Right renal pelvis (tissue), 4 donors: ENCODE measurements around the gene CCDC91. TPM values are rescaled to one million over a fixed set of nuclear protein-coding genes. Genes with fewer than 3 reads are reported as not detected.

Experiments used
- DNase-seq, 4 donors: peaks; one replicate each; pipeline ENCODE4 v3.0.0-alpha.2; 2013; ENCODE audit warnings: low read depth in 4 of 4, low spot score in 3 of 4, missing footprints in 1 of 4
- polyA plus RNA-seq, 4 donors: library from polyadenylated mRNA; unstranded; fragments of 120-200 nt; gene quantifications; one replicate each; pipeline ENCODE4 v1.2.1, GENCODE V29; 2013; ENCODE audit not compliant: insufficient read length in 4 of 4

The CCDC91 gene
- polyA plus RNA-seq, 4 donors, result 27.4 to 32.8 (median 31.2) TPM

DNA sequence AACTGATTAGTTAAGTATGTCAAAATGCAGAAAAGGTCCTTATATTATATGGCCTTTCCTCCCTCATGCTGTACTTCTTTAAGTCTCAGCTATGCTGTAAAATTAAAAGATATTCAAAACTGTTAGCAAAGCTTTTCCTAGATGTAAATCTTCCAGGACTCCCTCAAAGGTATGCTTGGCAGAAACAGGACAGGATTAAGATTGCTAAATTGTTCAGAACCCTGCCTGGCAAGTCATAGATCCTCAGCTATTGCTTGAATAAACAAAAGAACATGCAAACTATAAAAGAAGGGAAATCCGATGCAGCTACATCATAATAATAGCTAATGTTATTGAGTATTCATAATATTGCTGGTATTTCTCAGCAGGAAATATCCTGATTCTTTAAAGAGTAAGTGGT lies 322.6 kb downstream of the CCDC91 start:
- DNase-seq, result no peak

DNA sequence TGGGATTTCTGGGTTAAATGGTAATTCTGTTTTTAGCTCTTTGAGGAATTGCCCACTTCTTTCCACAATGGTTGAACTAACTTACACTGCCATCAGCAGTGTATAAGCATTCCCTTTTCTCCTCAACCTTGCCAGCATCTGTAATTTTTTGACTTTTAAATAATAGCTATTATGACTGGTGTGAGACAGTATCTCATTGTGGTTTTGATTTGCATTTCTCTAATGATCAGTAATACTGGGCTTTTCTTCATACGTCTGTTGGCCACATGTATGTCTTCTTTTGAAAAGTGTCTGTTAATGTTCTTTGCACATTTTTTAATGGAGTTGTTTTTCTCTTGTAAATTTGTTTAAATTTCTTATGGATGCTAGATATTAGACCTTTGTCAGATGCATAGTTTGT lies 323.7 kb downstream of the CCDC91 start:
- no peak for DNase-seq

DNA sequence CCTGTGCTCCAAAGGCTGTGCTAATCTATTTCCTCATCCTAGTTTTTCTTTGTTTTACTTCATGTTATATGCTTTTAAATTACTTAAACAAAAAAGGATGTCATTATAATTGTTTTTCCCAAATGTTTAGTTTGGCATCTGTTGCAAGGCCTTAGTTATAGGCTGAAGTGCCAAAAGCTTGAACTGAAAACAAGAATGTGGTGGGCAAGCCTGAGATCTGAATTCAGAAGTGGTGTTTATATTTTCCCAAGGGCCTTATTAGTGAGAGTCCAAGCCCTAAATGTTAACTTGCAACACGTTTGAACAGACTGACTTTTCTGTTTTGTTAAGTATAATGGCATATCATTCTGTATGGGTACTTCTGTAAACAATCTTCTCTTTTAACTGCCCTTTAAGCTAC lies 326.8 kb downstream of the CCDC91 start:
- DNase-seq, result no peak

DNA sequence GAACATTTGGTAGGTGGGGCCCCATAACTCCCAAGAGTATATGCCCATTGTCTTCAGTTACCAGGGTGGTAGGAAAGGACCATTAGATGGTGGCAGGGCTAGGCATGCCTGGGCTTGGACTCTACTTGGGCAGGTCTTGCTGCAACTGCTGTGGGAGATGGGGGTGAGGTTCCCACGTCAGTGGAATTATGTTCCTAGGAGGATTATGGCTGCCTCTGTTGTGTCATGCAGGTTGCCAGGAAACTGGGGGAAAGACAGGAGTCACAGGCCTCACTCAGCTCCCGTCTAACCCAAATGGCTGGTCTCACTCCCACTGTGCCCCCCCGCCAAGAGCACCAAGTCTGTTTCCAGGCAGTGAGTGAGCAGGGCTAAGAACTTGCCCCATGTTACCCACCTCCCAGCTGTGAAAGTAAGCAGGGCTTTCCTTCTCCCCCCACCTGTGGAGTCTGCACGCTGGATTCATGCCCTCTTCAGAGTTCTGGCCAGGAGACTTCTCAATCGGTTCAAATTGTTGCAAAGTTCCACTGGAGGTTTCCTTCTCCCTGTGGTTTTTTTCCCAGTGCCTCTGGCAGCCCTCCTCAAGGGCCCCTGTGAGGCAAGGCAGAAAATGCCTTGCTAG lies 337.5 kb downstream of the CCDC91 start:
- no peak for DNase-seq

DNA sequence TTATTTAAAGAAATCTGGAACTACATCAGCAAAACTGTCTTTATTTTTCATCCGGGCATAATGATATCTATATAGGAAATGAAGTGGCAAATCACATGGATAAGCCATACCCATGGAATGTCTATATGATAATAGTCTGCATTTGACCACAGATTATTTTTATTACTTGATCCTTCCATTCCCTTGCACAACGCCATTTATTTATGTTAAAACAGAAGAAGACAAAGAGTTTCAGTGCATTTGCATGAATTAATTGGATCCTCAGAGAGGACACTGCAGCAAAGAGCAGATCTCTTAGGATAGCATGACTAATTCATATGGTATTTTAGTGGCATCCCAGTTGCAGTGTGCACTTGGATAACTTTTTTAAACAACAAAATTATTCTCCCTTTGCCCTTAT lies 345.0 kb downstream of the CCDC91 start:
- DNase-seq, result no peak

DNA sequence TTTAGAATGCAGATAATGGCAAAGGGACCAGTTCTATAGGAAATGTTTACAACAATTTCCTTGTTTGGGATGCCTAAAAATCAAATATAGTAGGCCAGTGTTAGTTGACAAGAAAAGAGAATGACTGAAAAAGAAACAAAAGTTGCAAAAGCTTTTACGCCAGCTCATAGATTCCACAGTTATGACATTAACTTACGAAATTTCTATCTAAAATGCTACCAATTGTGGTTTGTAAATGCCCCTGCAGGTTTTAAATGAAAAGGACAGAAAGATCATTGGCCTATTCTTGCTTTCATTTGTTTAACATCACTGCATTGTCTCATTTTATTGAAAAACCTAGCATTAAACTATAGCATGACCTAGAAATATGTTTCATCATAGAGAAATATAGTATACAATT lies 345.8 kb downstream of the CCDC91 start:
- no peak for DNase-seq

DNA sequence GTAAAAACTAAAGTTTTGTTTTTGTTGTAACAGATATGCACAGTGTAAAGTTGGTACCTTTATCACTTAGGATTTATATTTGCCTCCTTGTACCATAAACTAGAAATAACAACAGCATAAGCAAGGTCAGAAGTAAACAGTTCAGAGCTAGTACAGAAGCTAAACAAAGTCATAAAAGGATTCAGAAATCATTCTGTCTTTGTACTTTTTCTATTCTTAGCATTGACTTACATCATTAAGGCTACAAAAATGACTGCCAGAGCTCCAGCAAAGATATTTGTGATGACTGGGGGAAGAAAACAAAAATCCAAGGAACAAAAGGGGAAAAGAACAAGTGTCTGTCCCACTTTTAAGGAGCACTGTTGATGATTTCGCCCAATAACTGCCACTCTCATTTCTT lies 347.2 kb downstream of the CCDC91 start:
- DNase-seq, result no peak

DNA sequence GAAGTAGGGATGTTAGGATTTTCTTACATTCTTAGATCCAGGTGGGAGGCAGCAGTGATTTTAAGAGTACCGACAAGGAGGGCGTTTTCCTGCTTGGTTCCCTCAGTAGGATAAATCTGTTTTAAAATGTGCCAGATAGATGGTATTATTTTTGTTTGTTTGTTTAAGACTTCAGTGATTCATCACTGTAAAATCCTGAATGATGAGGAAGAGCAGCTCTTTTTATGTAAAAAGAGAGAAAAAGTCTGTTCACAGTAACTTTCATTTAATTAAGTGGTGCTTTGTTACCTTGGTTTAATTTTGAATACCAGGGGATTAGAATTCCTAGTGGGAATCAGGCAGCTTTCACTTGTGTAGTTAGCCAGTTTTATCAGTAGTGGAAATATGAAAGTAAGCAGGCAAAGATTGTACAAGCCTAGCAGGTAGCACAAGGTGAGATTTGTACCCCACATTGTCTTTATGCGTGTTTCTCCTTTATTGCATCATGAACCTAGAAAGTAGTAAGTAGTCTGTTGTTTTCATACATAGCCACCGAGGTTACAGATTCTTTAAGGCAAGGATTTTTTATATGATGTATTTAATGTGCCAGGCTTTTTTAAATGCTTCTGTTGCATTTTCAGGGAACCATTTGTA lies 349.6 kb downstream of the CCDC91 start:
- DNase-seq, result no peak

DNA sequence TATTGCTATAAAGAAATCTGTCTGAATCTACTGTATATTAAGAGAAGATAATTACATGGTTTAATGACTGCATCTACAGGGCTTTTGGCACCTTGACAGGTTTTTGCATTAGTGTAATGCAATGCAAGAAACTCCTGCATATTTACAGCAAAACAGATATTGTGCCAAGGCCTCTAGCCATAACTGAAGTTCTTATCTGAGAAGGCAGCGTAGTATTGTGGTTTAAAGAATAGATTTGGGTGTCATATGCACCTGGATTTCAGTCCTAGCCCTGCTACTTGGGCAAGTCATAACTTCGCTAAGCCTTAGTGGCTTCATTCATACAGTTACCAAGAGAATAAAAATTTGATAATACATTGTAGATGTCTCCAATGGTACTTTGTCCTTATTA lies 350.1 kb downstream of the CCDC91 start:
- no peak for DNase-seq

DNA sequence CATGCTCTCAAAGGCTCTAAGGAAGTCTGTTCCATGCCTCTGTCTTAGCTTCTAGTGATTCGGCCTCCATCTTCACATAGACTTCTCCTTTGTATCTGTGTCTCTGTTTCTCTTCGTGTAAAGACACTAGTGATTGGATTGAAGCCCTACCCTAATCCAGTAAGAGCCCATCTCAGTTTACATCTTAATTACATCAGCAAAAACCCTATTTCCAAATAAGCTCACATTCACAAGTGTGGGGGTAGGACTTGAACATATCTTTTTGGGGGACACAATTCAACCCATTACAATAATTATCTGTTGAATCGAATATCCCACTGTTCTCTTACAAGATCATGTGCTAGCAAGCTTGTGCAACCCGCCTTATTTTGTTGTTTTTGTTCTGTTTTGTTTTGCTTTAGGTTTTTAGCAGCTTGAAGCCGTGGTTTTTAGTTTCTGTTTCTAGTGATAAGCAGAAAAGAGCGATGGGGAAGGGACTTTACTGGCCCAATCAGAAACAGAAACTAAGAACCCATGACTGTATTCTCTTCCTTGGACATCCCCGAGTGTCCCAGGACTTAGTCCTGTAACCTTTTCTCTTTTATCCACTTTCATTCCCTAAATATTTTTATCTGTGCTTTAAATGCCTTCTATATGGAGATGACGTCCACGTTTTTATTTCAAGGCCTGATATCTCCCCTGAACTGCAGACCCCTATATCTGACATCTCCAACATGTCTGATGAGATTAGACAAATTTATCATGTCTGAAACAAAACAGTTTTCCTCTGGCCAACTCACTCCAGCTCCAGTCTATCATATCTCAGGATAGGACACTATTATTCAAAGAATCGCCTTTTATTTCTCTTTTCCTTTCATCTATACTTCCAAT lies 353.0 kb downstream of the CCDC91 start:
- no peak for DNase-seq

DNA sequence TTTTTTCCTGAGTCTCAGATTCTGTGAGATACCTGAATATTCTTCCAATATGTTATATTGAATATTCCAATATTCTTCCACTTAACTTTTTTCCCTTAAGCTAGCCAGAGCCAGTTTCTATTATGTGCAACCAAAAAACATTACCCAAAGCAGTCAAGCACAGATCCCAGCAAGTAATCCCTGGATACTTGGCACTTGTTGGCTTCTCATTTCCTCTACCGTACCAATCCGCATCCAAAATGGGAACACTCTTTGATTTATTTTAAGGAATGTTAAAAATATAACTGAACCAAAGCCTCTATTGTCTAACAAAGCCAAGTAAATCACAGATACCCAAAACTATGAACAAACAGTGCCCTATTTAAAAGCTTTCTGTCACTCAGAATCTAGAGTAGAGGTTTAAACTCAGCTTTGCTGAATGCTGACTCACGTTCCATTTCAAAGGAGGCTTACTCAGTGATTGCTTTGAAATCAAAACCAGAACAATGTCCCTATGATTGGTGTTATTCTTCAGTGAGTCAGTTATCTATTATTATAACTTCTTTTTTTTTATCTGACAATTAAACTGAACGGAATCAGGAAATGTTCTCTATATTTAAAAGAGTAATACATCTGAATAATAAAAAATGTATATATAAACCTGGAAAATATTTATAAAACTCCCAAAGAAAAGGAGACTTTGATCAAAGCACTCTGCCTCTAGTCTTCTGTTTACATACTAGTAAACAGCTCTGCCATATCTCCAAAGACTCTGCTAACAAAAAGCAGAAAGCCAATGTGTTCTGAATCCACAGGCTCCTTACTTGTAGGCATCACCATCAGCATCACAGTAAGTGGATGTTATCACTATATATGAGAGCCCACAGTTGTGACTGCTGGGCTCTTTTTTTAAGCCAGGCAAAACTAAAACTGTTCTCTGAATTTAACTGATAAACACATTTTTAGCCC lies 360.8 kb downstream of the CCDC91 start:
- DNase-seq, result no peak

DNA sequence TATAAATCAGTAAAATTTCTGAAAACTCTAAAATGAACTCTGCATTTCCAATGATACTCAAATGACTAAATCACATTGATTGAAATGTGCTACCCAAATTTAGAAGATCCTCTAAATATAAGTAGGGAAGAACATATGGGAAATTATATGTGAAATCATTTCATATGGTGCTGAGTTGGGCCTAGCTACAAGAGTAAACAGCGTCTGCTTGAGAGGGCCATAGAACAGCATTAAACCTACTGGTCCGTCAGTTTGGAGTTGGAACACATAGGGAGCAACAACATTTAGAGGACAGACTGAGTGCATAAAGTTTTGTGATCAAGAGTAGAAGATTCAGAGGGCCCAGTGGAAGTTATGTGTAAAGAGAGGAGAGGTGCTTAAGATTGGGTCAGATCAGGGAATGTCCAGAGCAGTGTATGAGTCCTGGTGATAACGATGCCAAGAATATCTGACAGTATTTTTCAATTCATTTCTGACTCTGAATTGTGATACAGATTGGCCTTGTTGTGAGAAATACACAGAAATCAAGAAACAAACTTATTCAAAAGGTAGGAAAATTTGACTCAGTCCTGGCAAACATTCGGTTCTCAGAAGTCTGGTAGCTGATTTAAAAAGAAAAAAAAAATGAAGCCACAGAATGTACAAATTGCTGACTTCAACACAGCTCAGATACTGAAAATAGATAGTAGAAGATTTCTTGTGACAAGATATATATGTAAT lies 362.2 kb downstream of the CCDC91 start:
- DNase-seq, result no peak

DNA sequence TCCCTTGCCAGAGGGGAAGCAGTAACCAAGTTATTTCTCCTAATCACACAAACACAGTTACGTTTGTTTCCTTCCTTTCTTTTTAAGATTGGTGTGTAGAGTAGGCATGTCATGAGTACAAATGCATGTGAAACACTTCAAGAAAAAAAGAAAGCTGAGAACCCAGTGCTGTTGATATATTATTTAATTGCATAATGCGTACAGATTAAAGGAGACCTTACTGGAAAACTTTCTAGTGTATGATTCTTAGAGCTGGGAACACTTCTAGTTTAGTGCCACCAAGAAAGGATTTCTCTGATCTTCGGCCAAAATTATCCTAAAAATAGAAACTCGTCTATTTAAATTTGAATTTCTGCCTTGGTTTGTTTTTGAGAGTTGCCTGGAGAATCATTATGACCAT lies 365.5 kb downstream of the CCDC91 start:
- DNase-seq, result no peak

DNA sequence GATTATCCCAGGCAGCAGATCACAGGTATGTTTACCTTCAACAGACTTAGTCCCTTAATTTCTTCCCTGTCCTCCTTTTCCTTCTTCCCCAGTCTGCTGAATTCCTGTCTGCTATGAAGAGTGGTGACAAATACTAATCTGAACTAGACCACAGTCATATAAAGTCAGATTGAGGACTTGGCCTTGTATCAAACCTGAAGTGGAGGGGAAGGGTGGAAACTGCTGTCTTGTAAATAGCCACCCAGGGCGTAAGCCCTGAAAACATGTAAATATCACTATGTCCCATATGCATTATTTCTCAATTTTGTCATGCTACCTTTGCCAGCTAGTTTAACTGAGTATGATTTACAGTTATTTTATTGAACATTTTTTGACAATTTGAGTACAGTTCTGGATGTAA lies 368.0 kb downstream of the CCDC91 start:
- no peak for DNase-seq

DNA sequence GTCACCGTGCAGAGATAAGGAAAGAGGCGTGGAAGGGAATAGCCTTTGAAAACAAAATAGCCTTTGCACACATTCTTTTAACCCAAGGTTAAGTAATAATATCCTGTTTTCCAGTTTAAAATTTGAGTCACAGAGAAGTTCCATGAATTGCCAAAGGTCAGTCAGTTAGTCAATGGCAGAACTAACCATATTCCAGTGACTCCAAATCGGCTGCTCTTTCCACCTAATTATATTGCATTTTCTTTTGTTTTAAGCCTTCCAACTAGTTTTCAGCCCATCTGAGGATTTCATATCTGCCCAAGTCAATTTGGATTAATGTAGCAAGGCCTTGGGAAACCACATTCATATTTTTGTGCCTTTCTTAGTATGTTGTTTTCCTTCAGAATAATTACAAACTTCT lies 373.0 kb downstream of the CCDC91 start:
- no peak for DNase-seq

DNA sequence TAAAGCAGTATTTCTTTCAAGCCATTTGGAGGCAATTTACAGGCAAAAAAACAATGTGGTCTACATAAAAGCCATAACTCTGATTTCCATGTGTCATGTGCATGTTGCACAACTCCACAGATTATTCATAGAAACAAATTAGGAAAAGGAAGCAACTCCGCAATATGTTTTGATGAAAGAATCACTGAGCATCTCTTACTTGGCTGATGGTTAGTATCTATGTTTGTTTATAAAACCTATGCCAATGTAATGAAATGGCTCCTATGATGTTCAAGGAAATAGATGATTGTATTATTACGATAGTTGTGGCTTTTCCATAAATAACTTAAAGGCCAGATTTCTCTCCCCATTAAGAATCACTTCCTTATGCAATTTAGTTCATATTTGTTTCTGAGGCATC lies 373.7 kb downstream of the CCDC91 start:
- DNase-seq, result no peak

DNA sequence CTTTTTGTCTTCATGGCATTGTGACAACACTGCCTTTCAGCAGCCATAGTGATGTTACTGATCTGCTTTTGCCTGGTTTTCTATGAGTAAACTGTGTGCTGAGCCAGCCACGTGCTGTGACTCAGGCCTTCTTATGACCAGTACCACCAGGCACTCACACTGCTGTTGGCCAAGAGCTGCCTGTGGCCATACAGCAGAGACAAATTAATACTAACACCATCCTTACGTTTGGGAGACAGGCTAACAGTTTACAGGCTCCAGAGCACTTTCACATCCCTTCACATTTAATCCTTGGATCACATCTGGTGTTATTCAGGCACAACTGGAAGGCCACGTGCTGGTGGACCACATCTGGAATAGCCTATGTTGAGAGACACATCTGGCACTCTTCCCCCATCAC lies 377.9 kb downstream of the CCDC91 start:
- no peak for DNase-seq

DNA sequence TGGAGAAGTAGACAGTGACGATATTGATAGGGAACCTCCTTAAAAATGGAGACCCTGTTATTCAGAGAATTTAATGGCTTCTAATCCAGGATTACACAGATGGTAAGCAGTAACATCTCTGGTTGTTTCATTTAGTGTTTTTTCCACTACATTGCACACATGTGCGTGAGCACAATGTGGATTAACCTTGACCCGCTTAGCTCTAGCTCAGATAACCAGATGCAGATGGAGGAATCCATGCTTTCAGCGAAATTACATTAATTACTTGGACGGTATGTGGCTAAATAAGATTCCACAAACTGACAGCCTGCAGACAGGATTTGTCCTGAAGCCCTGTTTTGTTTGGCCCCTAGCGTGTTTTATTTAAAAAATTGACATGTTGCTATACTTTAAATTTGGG lies 378.4 kb downstream of the CCDC91 start:
- DNase-seq, result no peak

DNA sequence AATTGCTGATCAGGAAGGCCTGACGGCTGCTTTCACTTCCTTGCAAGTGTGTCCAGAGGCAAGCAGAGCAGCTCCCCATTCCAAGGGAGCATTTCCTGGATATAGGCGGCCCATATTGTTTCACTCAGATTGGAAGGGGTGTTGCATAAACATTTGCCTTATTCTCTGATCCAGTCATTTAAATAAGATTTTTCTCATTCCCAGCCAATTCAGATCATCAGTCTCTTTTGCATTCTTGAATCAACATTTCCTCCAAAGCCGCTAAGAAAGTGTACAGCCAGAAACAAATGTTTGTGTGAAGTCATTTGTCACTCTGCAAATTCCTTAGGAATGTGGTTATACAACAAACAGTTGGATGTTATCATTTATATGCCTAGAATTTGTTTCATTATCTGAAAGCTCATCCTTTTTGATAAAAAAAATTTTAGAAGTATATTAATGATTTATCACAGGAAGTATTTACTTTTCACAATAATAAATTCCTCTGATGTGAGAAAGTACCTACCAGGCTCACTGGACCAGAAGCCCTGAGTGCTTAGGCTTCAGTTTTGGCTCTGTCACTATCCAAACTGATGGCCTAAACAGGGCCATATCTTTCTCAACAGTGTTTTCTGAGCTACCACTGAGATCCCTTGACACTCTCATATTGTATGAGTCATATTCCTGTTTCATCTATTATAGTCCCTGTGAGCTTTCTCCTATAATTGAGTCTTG lies 379.6 kb downstream of the CCDC91 start:
- peak; percentile 13 to 56 (median 34) for DNase-seq
